ENCODE data around the gene RREB1.
"Not testable (repeated sequence)": the region's sequence is repeated elsewhere in the genome, so short reads cannot be mapped to it uniquely, and the experiment has no call there.

Gene RREB1

DNA sequence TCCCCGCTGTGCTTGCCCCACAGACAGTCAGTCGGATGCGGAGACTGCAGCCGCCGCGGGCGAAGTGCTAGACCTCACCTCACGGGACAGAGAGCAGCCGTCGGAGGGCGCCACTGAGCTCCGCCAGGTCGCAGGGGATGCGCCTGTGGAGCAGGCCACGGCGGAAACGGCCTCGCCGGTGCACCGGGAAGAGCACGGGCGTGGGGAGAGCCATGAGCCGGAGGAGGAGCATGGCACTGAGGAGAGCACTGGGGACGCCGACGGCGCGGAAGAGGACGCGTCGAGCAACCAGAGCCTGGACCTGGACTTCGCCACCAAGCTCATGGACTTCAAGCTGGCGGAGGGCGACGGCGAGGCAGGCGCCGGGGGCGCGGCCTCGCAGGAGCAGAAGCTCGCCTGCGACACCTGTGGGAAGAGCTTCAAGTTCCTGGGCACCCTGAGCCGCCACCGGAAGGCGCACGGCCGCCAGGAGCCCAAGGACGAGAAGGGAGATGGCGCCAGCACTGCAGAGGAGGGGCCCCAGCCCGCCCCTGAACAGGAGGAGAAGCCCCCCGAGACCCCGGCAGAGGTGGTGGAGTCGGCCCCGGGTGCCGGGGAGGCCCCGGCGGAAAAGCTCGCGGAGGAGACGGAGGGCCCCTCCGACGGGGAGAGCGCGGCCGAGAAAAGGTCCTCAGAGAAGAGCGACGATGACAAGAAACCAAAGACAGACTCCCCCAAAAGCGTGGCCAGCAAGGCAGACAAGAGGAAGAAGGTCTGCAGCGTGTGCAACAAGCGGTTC, 138.8 kb downstream of the RREB1 start:
- DNase-seq (ENCODE audit: low read depth): no peak

DNA sequence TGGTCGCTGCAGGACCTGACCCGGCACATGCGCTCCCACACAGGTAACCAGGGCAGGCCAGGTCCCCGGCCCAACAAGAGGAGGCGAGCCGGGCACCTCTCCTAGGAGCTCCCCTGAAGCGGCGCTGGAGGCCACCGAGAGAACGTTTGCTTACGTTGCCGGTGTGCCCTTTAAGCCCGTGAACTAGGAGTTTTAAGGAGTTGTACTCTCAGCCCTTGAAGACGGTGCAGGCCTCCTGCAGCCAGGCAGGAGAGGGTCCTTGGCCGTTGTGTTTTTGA, 139.4 kb downstream of the RREB1 start:
- no peak for DNase-seq (ENCODE audit: low read depth)

DNA sequence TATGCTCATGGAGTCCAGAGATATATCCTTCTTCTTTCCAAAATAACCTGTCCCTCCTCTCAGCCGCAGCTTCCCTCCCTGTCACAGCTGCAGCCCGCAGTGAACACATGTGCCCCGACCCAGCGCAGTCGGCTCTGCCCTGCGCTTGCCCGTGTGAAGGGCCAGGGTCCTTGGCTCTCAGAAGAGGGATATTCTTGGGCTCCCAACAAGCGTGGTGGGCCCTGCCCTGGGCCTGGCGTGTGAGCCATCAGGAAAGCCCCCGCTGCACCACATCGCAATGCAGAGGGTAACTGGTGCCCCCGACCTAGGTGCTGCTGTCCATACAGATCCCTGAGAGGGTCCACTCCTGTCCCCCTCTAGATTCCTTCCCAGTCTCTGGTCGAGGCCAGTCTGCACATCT, 140.1 kb downstream of the RREB1 start:
- no peak for DNase-seq (ENCODE audit: low read depth)

GRCh38 chr6:7249391-7249790, 141.6 kb downstream of the RREB1 start:
- no peak for DNase-seq (ENCODE audit: low read depth)

- no peak for DNase-seq (ENCODE audit: low read depth)
These were observed 142.3 kb downstream of the RREB1 start for GRCh38 chr6:7249946-7250643.

GRCh38 chr6:7250812-7251211, 143.1 kb downstream of the RREB1 start:
- DNase-seq (ENCODE audit: low read depth): no peak

DNA sequence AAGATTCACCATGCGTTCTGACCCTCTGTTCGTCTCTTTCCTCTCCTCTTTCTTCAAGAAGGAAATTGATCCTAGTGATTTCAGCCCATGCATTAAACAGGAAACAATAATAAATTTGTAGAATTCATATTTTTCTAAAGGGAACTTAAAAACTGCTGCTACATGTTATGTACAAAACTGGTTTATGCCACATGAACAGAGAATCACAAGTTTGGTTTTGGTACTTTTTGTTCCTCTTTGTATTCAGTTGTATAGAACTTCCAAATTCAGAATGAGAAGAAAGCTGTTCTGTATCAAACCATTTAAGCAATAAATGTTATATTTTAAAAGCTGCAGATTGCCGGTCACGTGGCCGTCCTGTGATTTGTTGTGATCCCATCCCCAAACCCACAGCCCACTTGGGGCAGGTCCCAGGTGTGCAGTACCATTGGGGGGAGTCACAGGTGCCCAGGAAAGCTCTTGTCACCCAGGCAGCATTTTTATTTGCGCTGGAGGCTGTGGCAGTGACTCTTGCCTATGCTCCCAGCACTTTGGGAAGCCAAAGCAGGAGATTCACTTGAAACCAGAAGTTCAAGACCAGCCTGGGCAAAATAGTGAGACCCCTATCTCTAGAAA, 144.0 kb downstream of the RREB1 start:
- DNase-seq (ENCODE audit: low read depth): no peak

DNA sequence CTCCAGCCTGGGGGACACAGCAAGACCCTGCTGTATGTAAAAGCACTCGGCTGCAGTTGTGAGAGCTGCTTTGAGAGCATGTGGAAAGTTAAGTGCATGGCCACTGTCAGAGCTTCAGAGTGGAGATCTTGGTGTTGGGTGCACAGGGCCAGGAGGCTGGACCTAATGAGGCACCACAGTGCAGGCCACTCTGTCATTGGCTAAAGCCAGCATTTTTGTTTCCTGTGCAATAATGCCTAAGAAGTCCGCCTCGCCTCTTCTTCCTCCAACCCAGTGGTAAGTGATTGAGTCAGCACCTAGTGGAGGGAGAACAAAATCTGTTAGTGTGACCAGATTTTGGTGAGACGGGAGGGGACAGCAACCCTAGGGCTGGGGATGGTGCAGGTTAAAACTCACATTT, 144.6 kb downstream of the RREB1 start:
- DNase-seq (ENCODE audit: low read depth): no peak

- DNase-seq (ENCODE audit: low read depth): no peak
These were observed 147.4 kb downstream of the RREB1 start for GRCh38 chr6:7254980-7255835.

GRCh38 chr6:7255918-7256317, 148.2 kb downstream of the RREB1 start:
- DNase-seq (ENCODE audit: low read depth): no peak

GRCh38 chr6:7256785-7257184, 149.0 kb downstream of the RREB1 start:
- DNase-seq (ENCODE audit: low read depth): no peak

GRCh38 chr6:7257521-7258230, 149.9 kb downstream of the RREB1 start:
- DNase-seq (ENCODE audit: low read depth): no peak

DNA sequence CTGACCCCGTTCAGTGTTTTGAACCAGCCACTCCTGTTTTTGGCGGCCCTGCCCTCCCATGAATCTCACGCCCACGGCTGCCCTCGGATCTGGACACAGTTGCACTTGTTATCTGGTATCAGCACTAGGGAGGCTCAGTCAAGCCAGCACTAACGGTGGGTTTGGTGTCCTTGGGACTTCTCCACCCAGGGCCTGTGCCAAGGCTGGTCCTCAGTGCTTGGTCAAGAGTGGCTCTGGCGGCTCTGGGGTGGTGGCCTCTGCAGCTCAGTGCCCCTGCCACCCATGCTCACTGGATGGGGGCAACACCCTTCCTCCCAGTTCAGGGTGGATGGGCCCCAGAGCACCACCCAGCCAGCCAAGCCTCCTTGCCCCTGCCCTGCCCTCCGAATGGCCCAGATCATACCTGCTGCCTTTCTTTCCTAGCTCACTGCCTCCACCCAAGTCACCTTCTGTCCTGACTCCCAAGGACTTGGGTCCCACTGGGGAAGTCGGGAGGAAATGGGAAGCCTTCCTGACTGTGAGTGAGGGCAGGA, 150.5 kb downstream of the RREB1 start:
- no peak for DNase-seq (ENCODE audit: low read depth)

GRCh38 chr6:7260291-7261031, 152.7 kb downstream of the RREB1 start:
- no peak for DNase-seq (ENCODE audit: low read depth)

GRCh38 chr6:7261032-7261841, 153.5 kb downstream of the RREB1 start:
- DNase-seq (ENCODE audit: low read depth): peak; percentile 10

GRCh38 chr6:7261852-7262461, 154.2 kb downstream of the RREB1 start:
- no peak for DNase-seq (ENCODE audit: low read depth)

DNA sequence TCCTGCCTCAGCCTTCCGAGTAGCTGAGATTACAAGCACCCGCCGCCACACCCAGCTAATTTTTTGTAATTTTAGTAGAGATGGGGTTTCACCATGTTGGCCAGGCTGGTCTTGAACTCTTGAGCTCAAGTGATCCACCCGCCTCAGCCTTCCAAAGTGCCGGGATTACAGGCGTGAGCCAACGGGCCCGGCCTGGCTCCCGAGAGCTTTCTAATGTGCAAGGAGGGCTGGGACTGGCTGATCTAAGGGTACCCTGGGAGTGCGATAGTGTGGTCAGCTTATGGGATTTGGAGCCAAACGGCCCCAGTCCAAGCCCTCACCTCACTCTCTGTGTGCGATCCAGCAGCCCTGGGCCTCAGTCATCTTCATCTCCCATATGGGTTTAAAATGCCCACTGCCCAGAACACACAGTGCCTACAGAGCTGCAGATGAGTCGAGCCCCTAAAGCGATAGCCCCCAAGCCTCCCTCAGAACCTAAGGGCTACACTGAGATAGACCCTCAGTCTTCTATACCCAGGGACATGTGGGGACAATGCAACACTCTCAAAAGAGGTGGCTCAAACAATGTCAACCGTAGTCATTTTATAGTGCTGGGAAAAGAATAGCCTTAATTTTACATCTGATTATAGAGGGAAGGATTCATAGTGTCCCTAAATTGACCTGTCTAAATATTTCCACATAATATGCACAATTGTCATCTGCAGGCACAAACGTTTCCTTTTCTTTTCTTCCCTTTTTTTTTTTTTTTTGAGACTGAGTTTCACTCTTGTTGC, 155.2 kb downstream of the RREB1 start:
- DNase-seq (ENCODE audit: low read depth): no peak

DNA sequence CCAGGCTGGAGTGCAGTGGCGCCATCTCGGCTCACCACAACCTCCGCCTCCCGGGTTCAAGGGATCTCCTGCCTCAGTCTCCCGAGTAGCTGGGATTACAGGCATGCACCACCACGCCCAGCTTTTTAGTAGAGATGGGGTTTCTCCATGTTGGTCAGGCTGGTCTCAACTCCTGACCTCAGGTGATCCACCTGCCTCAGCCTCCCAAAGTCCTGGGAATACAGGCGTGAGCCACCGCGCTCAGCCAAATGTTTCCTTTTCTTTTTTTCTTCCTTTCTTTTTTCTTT, 155.7 kb downstream of the RREB1 start:
- DNase-seq (ENCODE audit: low read depth): not testable (repeated sequence)

DNA sequence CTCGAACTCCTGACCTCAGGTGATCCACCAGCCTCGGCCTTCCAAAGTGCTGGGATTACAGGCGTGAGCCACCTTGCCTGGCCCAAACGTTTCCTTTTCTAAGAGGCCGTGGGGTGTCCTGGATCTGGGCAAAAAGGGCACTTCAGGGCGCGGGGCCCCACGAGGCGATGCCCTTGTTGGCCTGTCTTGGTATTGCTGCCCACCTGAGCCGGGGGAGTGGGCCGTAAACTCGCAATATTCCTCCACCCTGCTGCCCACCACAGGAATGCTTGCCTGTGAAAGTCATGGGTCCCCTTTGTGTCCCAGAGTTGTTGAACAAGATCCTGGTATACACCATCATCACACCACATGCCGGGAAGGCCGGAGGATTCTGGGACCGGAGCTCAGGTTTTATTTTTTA, 156.3 kb downstream of the RREB1 start:
- no peak for DNase-seq (ENCODE audit: low read depth)
